ENCODE measurements around the gene RAP2C. TPM values are rescaled to one million over a fixed set of nuclear protein-coding genes. Genes with fewer than 3 reads are reported as not detected.

Gene RAP2C
- total RNA-seq, 2 donors from 2014 or later: 12.3 to 14.3 TPM

DNA sequence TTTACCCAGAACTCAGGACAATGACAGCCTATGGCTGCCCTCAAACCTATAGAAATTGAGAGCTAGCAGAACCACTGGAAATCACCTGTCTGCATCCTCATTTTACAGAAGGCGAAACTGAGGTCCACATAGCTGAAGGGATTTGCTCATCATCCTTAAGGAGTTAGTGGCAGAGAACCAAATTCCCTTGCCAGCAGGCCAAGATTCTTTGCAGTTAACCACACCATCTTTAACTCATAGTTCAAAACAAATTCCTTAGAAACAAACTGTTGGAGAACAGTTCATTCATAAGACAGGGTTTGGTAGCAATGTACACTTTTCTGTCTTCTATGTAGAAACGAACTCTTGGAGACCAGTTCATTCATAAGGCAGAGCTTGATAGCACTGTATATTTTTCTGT, 37.9 kb upstream of the RAP2C start:
- no peaks in the 10 kb centered on the region for H3K27me3 ChIP-seq (replicated peaks; ENCODE audit: insufficient read depth)
- H3K4me3 ChIP-seq: no peak overlapping the region
- no peak overlapping the region for H3K27ac ChIP-seq
- no peak for DNase-seq (ENCODE audit: low spot score)
- TF ChIP-seq, protein P1, sequence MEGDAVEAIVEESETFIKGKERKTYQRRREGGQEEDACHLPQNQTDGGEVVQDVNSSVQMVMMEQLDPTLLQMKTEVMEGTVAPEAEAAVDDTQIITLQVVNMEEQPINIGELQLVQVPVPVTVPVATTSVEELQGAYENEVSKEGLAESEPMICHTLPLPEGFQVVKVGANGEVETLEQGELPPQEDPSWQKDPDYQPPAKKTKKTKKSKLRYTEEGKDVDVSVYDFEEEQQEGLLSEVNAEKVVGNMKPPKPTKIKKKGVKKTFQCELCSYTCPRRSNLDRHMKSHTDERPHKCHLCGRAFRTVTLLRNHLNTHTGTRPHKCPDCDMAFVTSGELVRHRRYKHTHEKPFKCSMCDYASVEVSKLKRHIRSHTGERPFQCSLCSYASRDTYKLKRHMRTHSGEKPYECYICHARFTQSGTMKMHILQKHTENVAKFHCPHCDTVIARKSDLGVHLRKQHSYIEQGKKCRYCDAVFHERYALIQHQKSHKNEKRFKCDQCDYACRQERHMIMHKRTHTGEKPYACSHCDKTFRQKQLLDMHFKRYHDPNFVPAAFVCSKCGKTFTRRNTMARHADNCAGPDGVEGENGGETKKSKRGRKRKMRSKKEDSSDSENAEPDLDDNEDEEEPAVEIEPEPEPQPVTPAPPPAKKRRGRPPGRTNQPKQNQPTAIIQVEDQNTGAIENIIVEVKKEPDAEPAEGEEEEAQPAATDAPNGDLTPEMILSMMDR (IDR thresholded peaks at IDR 0.05): no peak
- no peaks in the 10 kb centered on the region for H3K36me3 ChIP-seq
- H3K9me3 ChIP-seq: no peaks in the 10 kb centered on the region
- no peak for ATAC-seq (ENCODE audit: insufficient number of reproducible peaks, low FRiP score, low read depth)
- no peaks in the 10 kb centered on the region for H3K4me1 ChIP-seq (ENCODE audit: control insufficient read depth in 1 of 2, low read depth in 2 of 2)

DNA sequence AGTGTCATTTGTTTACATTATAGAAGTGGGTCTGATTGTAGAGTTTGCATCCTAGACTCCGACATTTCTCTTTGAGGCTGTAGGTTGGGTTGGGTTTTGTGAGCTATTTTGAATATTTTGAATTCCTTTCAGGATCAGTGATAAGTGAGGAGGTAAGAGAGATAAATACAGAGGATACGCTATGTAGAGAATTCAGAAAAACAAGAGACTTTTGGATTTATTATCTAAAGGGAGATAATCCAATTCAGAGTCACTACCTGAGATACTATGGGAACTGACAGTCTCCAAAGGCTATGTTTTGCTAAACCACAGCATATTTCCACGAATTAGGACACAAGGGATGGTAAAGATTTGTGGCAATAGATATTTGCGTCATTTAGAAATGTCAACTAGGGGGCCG, 16.9 kb upstream of the RAP2C start:
- no peaks in the 10 kb centered on the region for H3K9me3 ChIP-seq
- ATAC-seq (ENCODE audit: insufficient number of reproducible peaks, low FRiP score, low read depth) (no peak), DNase-seq (ENCODE audit: low spot score) (no peak)
- no peak overlapping the region for H3K27ac ChIP-seq
- no peaks in the 10 kb centered on the region for H3K27me3 ChIP-seq (replicated peaks; ENCODE audit: insufficient read depth)
- no peaks in the 10 kb centered on the region for H3K36me3 ChIP-seq
- TF ChIP-seq, protein P1 (IDR thresholded peaks at IDR 0.05): no peak
- no peaks in the 10 kb centered on the region for H3K4me1 ChIP-seq (ENCODE audit: control insufficient read depth in 1 of 2, low read depth in 2 of 2)
- no peak overlapping the region for H3K4me3 ChIP-seq

DNA sequence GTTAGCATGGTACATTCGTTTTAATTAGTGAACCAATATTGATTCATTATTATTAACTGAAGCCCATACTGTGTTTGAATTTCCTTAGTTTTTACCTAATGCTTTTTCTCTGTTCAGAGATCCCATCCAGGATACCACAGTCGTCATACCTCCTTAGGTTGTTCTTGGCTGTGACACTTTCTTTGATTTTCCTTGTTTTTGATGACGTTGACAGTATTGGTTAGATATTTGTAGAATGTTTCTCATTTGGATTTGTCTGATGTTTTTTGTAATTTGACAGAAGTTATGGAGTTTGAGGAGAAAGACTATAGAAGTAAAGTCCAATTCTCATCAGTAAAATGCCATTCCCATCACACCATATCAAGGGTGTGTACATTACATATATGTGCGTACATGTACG, 16.2 kb upstream of the RAP2C start:
- Histone ChIP-seq H3K27me3 (replicated peaks; ENCODE audit: insufficient read depth) (no peaks in the 10 kb centered on the region), H3K9me3 (no peaks in the 10 kb centered on the region), H3K4me3 (no peak overlapping the region), H3K27ac (no peak overlapping the region), H3K36me3 (no peaks in the 10 kb centered on the region), H3K4me1 (ENCODE audit: control insufficient read depth in 1 of 2, low read depth in 2 of 2) (no peaks in the 10 kb centered on the region)
- DNase-seq (ENCODE audit: low spot score) (no peak), ATAC-seq (ENCODE audit: insufficient number of reproducible peaks, low FRiP score, low read depth) (no peak)
- TF ChIP-seq, protein P1 (IDR thresholded peaks at IDR 0.05): no peak

DNA sequence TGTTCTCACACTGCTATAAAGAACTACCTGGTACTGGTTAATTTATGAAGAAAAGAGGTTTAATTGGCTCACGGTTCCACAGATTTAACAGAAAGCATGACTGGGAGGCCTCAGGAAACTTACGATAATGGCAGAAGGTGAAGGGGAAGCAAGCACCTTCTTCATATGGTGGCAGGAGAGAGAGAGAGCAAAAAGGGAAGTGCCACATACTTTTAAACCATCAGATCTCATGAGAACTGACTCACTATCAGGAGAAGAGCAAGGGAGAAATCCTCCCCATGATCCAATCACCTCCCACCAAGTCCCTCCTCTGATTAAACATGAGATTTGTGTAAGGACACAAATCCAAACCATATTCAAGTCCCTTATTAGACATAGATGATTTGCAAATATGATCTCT, 12.3 kb upstream of the RAP2C start:
- no peak overlapping the region for H3K27ac ChIP-seq
- TF ChIP-seq, protein P1 (IDR thresholded peaks at IDR 0.05): no peak
- no peaks in the 10 kb centered on the region for H3K4me1 ChIP-seq (ENCODE audit: control insufficient read depth in 1 of 2, low read depth in 2 of 2)
- ATAC-seq (ENCODE audit: insufficient number of reproducible peaks, low FRiP score, low read depth) (no peak), DNase-seq (ENCODE audit: low spot score) (no peak)
- no peak overlapping the region for H3K4me3 ChIP-seq
- H3K36me3 ChIP-seq: no peaks in the 10 kb centered on the region
- no peaks in the 10 kb centered on the region for H3K9me3 ChIP-seq
- H3K27me3 ChIP-seq (replicated peaks; ENCODE audit: insufficient read depth): no peaks in the 10 kb centered on the region

DNA sequence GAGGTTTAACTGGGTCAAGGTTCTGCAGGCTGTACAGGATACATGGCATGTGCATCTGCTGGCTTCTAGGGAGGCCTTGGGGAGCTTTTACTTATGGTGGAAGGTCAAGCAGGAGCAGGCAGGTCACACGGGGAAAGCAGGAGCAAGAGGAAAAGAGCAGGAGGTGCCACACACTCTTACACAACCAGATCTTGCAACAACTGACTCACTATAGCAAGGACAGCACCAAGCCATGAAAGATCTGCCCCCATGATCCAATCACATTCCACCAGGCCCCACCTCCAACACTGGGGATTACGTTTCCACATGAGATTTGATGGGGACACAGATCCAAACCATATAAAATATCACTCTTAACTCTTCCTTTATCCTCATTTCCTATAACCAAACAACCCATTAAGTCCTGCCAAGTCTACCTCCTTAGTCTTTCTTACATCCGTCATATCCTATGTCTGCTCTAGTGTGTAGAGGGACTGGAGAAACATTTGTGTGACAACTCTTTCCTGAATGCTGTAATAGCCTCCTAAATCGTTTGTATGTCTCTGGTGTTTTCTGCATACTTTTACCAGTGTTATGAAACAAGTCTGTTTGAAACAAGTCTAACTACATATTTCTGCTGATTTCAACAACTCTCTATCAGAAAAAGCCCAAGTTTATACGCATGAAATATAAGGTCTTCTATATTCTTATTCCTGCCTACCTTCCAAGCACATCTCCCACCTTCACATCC, 8.3 kb upstream of the RAP2C start:
- Histone ChIP-seq H3K4me1 (ENCODE audit: control insufficient read depth in 1 of 2, low read depth in 2 of 2) (no peaks in the 10 kb centered on the region), H3K9me3 (no peaks in the 10 kb centered on the region), H3K36me3 (no peaks in the 10 kb centered on the region), H3K27me3 (replicated peaks; ENCODE audit: insufficient read depth) (no peaks in the 10 kb centered on the region), H3K27ac (no peak overlapping the region), H3K4me3 (no peak overlapping the region)
- no peak for ATAC-seq (ENCODE audit: insufficient number of reproducible peaks, low FRiP score, low read depth)
- no peak for DNase-seq (ENCODE audit: low spot score)
- TF ChIP-seq, protein P1 (IDR thresholded peaks at IDR 0.05): no peak
